Naive B cell (primary cell): Measurements from ENCODE around the gene SYNJ1. TPM values are rescaled to one million over a fixed set of nuclear protein-coding genes. Genes with fewer than 3 reads are reported as not detected.
"Not testable (repeated sequence)": the region's sequence is repeated elsewhere in the genome, so short reads cannot be mapped to it uniquely, and the experiment has no call there.

Source experiments
- ATAC-seq, 2 donors: fragments of 150-1000 bp; cut with Tn5 transposase; 2 replicates each; pipeline ENCODE4 v1.10.0; 2021; ENCODE audit warnings: low read depth in 2 of 2, mild to moderate bottlenecking in 2 of 2, moderate library complexity in 2 of 2
- DNase-seq: peaks from one replicate; pipeline ENCODE4 v3.0.0; 2022
- H3K27ac Mint-ChIP-seq, 6 donors: one replicate each; pipeline ENCODE4 v1.8.0; 2020 to 2022; ENCODE audit warnings: mild to moderate bottlenecking in 6 of 6, mixed read lengths in 6 of 6, moderate library complexity in 5 of 6, inconsistent platforms in 2 of 6
- H3K27me3 Mint-ChIP-seq, 3 donors: one replicate each; pipeline ENCODE4 v1.8.0; 2021 to 2022; ENCODE audit warnings: mixed read lengths in 3 of 3, mild to moderate bottlenecking in 1 of 3
- H3K36me3 Mint-ChIP-seq, 2 donors: one replicate each; pipeline ENCODE4 v1.8.0; 2020 to 2022; ENCODE audit warnings: mixed read lengths in 2 of 2, inconsistent platforms in 1 of 2, mild to moderate bottlenecking in 1 of 2
- H3K4me1 Mint-ChIP-seq, 3 donors: one replicate each; pipeline ENCODE4 v1.8.0; 2020 to 2022; ENCODE audit warnings: mixed read lengths in 3 of 3, inconsistent platforms in 1 of 3, mild to moderate bottlenecking in 1 of 3, moderate library complexity in 1 of 3
- H3K4me3 Mint-ChIP-seq, 8 donors: one replicate each; pipeline ENCODE4 v1.8.0; 2020 to 2022; ENCODE audit warnings: mild to moderate bottlenecking in 8 of 8, mixed read lengths in 8 of 8, moderate library complexity in 8 of 8, inconsistent platforms in 2 of 8
- H3K9me3 Mint-ChIP-seq, 7 donors: one replicate each; pipeline ENCODE4 v1.8.0; 2020 to 2022; ENCODE audit warnings: mixed read lengths in 7 of 7, mild to moderate bottlenecking in 5 of 7, inconsistent platforms in 2 of 7, moderate library complexity in 1 of 7
- polyA plus RNA-seq, 6 donors: library from polyadenylated mRNA; unstranded; fragments of 300-500 nt; fragmentation: Illumina TruSeq; gene quantifications; one replicate each; pipeline ENCODE4 v1.2.3, GENCODE V29; 2021; ENCODE audit warnings: low read depth in 6 of 6

Gene SYNJ1
- polyA plus RNA-seq, 6 donors from 2014 or later: 1.2 to 1.9 (median 1.6) TPM; not detected in 1

DNA sequence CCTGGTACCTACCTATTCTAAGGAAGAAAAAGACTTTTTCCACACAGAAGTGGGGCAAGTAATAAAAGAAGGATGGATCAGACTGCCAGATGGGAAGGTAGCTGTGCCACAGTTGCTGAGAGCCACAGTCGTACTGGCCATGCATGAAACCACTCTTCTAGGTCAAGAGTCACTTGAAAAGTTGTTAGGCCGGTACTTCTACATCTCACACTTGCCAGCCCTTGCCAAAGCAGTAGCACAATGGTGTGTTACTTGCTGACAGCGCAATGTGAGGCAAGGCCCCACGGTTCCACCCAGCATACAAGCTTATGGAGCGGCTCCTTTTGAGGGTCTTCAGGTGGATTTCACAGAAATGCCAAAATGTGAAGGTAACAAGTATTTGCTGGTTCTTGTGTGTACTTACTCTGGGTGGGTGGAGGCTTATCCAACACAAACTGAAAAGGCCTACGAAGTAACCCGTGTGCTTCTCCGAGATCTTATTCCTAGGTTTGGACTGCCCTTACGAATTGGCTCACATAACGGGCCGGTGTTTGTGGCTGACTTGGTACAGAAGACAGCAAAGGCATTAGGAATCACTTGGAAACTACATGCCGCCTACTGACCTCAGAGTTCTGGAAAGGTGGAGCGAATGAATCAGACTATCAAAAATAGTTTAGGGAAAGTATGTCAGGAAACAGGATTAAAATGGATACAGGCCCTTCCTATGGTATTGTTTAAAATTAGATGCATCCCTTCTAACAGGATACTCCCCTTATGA, 66.6 kb downstream of the SYNJ1 start:
- H3K4me3 Mint-ChIP-seq, H3K4me1 Mint-ChIP-seq, DNase-seq, H3K27ac Mint-ChIP-seq, ATAC-seq, H3K27me3 Mint-ChIP-seq: not testable (repeated sequence)
- Mint-ChIP-seq H3K9me3 (peaks cover 8 to 64% (median 47%) of the 10 kb centered on the region in 7 donors), H3K36me3 (peaks cover 54 to 66% of the 10 kb centered on the region in 2 donors)

GRCh38 chr21:32658524-32658923, 69.3 kb downstream of the SYNJ1 start:
- no peak for DNase-seq
- Mint-ChIP-seq H3K4me3 (no peak overlapping the region), H3K9me3 (peaks cover 8 to 38% (median 23%) of the 10 kb centered on the region in 7 donors), H3K36me3 (peaks cover 27 to 43% of the 10 kb centered on the region in 2 donors), H3K27ac (no peak overlapping the region), H3K27me3 (no peaks in the 10 kb centered on the region), H3K4me1 (no peaks in the 10 kb centered on the region)
- ATAC-seq: no peak

GRCh38 chr21:32653326-32653901, 74.4 kb downstream of the SYNJ1 start:
- H3K9me3 Mint-ChIP-seq: peaks cover 1 to 9% (median 7%) of the 10 kb centered on the region in 7 donors
- H3K4me1 Mint-ChIP-seq: no peaks in the 10 kb centered on the region
- peaks cover 10 to 23% of the 10 kb centered on the region in 2 donors for H3K36me3 Mint-ChIP-seq
- H3K4me3 Mint-ChIP-seq: no peak overlapping the region
- H3K27me3 Mint-ChIP-seq: no peaks in the 10 kb centered on the region
- peak; percentile 32 for DNase-seq
- H3K27ac Mint-ChIP-seq: peak overlapping the region in 1 of 6 donors; percentile 15
- peak; percentile 52 to 74 for ATAC-seq

DNA sequence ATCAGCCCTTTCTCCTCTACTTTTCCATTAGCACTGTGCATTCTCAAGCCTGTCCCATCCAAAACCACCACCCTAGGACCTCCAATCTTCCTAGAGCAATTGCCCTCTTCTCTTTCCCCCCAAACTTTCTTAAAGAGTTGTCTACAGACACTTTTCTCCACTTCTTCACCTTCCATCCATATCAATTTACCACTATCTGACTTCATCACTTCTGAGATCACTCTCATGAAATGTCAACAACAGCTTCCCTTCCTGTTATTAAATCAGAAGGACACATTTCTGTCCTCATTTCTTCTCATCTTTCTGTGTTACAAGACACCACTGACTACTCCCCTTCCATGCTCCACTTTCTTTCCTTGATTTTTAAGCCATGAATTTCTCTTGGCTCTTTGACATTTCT, 79.6 kb downstream of the SYNJ1 start:
- DNase-seq (no peak), ATAC-seq (no peak)
- Mint-ChIP-seq H3K4me3 (no peak overlapping the region), H3K9me3 (no peaks in the 10 kb centered on the region), H3K36me3 (peaks cover 0 to 20% of the 10 kb centered on the region in 2 donors), H3K4me1 (no peaks in the 10 kb centered on the region), H3K27ac (no peak overlapping the region), H3K27me3 (no peaks in the 10 kb centered on the region)

GRCh38 chr21:32645261-32646182, 82.3 kb downstream of the SYNJ1 start:
- no peaks in the 10 kb centered on the region for H3K9me3 Mint-ChIP-seq
- H3K27me3 Mint-ChIP-seq: no peaks in the 10 kb centered on the region
- no peak for ATAC-seq
- no peak overlapping the region for H3K27ac Mint-ChIP-seq
- H3K36me3 Mint-ChIP-seq: peaks cover 0 to 20% of the 10 kb centered on the region in 2 donors
- H3K4me3 Mint-ChIP-seq: no peak overlapping the region
- DNase-seq: no peak
- H3K4me1 Mint-ChIP-seq: no peaks in the 10 kb centered on the region

GRCh38 chr21:32641710-32642698, 85.8 kb downstream of the SYNJ1 start:
- no peaks in the 10 kb centered on the region for H3K9me3 Mint-ChIP-seq
- H3K27me3 Mint-ChIP-seq: no peaks in the 10 kb centered on the region
- peak overlapping the region in 1 of 6 donors; percentile 69 for H3K27ac Mint-ChIP-seq
- peaks cover 8 to 21% of the 10 kb centered on the region in 2 donors for H3K36me3 Mint-ChIP-seq
- DNase-seq (no peak), ATAC-seq (no peak)
- no peak overlapping the region for H3K4me3 Mint-ChIP-seq
- no peaks in the 10 kb centered on the region for H3K4me1 Mint-ChIP-seq

DNA sequence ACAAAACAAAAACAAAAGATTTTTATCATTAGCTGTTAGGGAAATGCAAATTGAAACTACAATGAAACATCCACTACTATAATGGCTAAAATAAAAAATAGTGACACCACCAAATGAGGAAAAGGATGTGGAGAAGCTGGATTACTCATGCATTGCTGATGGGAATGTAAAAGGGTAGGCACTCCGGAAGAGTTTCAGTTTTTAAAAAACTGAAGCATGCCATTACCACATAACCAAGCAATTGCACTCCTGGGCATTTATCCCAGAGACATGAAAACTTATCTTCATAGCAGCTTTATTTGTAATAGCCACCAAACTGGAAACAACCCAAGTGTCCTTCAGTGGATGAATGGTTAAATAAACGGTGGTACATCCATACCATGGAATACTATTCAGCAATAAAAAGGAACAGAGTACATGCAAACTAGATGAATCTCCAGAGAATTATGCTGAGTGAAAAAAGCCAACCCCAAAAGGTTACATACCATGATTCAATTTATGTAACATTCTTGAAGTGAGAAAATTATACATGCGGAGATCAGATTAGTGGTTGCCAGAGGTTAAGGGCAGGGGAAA, 101.1 kb downstream of the SYNJ1 start:
- peaks cover 0 to 18% of the 10 kb centered on the region in 2 donors for H3K36me3 Mint-ChIP-seq
- peaks cover 14 to 37% (median 18%) of the 10 kb centered on the region in 3 donors for H3K27me3 Mint-ChIP-seq
- DNase-seq: no peak
- H3K4me3 Mint-ChIP-seq: peak overlapping the region in 1 of 8 donors; percentile 23
- no peaks in the 10 kb centered on the region for H3K4me1 Mint-ChIP-seq
- peaks cover 0 to 3% (median 0%) of the 10 kb centered on the region in 7 donors for H3K9me3 Mint-ChIP-seq
- no peak overlapping the region for H3K27ac Mint-ChIP-seq
- no peak for ATAC-seq

- not testable (repeated sequence) for H3K4me3 Mint-ChIP-seq, ATAC-seq
- peaks cover 20 to 38% (median 31%) of the 10 kb centered on the region in 3 donors for H3K27me3 Mint-ChIP-seq
Measured at GRCh38 chr21:32618218-32618617, 109.6 kb downstream of the SYNJ1 start.

GRCh38 chr21:32613436-32614043, 114.3 kb downstream of the SYNJ1 start:
- Mint-ChIP-seq H3K4me3 (peak overlapping the region; percentile 88 to 99 (median 98)), H3K9me3 (peaks cover 0 to 4% (median 0%) of the 10 kb centered on the region in 7 donors), H3K27ac (peak overlapping the region; percentile 98 to 99 (median 98)), H3K36me3 (no peaks in the 10 kb centered on the region), H3K27me3 (peaks cover 4 to 23% (median 17%) of the 10 kb centered on the region in 3 donors), H3K4me1 (peaks cover 0 to 21% (median 6%) of the 10 kb centered on the region in 3 donors)
- no peak for DNase-seq
- no peak for ATAC-seq

More at GRCh38 chr21:32618218-32618617, 109.6 kb downstream of the SYNJ1 start:
- H3K27ac Mint-ChIP-seq, H3K4me1 Mint-ChIP-seq, DNase-seq, H3K36me3 Mint-ChIP-seq, H3K9me3 Mint-ChIP-seq: not testable (repeated sequence)

DNA sequence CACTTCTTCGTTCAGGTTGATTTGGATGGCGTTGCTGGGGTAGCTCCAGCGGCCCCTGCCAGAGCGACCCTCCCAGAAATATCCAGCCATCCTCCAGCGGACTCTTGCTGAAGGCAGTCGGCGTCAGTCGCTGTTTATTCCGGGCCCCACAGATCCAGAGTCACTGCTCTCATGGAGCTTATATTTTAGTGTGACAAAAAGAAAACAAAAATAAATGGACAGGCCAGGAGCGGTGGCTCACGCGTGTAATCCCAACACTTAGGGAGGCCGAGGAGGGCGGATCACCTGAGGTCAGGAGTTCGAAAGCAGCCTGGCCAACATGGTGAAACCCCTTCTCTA, 114.8 kb downstream of the SYNJ1 start:
- Mint-ChIP-seq H3K9me3 (peaks cover 0 to 4% (median 0%) of the 10 kb centered on the region in 7 donors), H3K27me3 (peaks cover 1 to 17% (median 11%) of the 10 kb centered on the region in 3 donors), H3K36me3 (no peaks in the 10 kb centered on the region), H3K4me3 (peak overlapping the region; percentile 88 to 99 (median 98)), H3K27ac (peak overlapping the region; percentile 98 to 99 (median 98)), H3K4me1 (peaks cover 0 to 21% (median 6%) of the 10 kb centered on the region in 3 donors)
- DNase-seq (no peak), ATAC-seq (peak in 1 of 2 donors; percentile 1)

DNA sequence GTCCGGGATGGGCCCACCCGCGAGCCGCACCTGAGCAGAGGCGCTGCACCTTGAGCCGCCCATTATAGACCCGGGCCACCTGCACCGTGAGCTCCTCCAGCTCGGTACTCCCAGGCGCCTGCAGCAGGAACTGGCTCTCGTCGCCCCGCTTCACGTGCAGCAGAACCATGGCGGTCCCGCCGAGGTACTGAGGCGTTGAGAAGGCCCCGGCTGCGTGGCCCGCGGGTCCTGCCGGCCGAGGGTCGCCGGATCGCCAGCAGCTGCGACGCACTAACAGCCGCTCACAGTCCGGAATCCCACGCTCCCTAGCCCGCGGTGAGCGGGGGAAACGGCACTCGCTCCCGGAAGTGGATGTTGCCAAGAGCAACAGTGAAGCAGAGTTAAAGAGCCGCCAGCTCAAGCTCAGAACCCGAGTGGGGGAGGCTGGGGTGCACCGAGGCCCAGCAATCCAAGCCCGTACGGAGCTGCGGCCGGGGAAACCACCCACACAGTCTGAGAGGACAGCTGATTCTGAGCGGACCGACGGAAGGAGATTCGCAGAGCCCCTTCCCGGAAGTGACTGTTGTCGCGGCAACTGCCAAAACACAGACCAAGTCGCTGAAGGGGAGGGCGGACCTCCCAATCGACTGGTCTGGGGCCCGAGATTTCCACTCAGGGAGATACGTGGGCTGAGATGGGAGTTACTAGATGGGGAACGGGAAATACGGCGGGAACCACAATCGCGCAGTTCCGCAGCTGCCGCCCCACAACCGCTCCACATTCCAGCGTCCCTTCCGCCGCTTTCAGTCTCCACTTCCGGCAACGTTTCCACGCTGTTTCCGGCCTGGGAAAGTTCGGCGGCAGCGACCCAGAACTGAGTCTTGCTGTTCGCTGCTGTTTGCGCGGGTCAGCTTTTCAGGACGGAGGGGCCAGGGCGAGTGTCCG, 115.5 kb downstream of the SYNJ1 start, which contains the start of gene CFAP298:
Gene CFAP298, minus strand, starts transcription at position 303 of the 924 bp plus-strand sequence. Its CDS starts 134 bp downstream, at position 169.
- ATAC-seq: peak; percentile 89 to 91
- peak within 1 kb of the TSS; percentile 98 to 99 (median 98) for H3K27ac Mint-ChIP-seq
- DNase-seq: peak; percentile 89
- H3K9me3 Mint-ChIP-seq: peaks cover 0 to 4% (median 0%) of the 10 kb centered on the region in 7 donors
- H3K4me1 Mint-ChIP-seq: peaks cover 0 to 21% (median 6%) of the 10 kb centered on the region in 3 donors
- peaks cover 0 to 15% (median 8%) of the 10 kb centered on the region in 3 donors for H3K27me3 Mint-ChIP-seq
- peaks cover 0 to 4% of the 10 kb centered on the region in 2 donors for H3K36me3 Mint-ChIP-seq
- peak within 1 kb of the TSS; percentile 88 to 99 (median 98) for H3K4me3 Mint-ChIP-seq
